PC-9 (cell line): Measurements from ENCODE around the gene MPHOSPH9. TPM values are rescaled to one million over a fixed set of nuclear protein-coding genes. Genes with fewer than 3 reads are reported as not detected.

Experiments
- BruUV-seq: library from RNA; stranded (reverse); fragments of 400-500 nt; replicated peaks from 2 replicates; lab custom pipeline; 2021; lab: Mats Ljungman, UMichigan
- CTCF ChIA-PET: fragments of 300-600 bp; sonication (Branson Sonifier 250); formaldehyde crosslinking; loops from one replicate; lab custom pipeline; 2022; ENCODE audit warnings: antibody characterized with exemption; lab: Charles Lee
- POLR2A ChIA-PET: fragments of 300-600 bp; sonication (Branson Sonifier 250); formaldehyde crosslinking; loops from one replicate; lab custom pipeline; 2022; ENCODE audit warnings: antibody characterized with exemption; ENCODE audit not compliant: unreplicated experiment; lab: Charles Lee
- DNase-seq, 2 experiments: peaks; one replicate each; pipeline versions ENCODE4 v3.0.0 to v3.0.0-alpha.2; 2015 to 2022; ENCODE audit warnings: mixed read lengths in 1 of 2
- H2AFZ ChIP-seq: fragments of 200-600 bp; sonication (generic); 2 replicates; pipeline ENCODE4 v1.8.1; 2017; ENCODE audit warnings: antibody characterized with exemption
- H3F3A ChIP-seq: fragments of 200-600 bp; sonication (generic); 2 replicates; pipeline ENCODE4 v1.8.1; 2017; ENCODE audit warnings: antibody characterized with exemption, mild to moderate bottlenecking, low read depth; ENCODE audit not compliant: insufficient read depth
- H3K27ac ChIP-seq: fragments of 200-600 bp; sonication (generic); 2 replicates; pipeline ENCODE4 v1.6.1; 2016; ENCODE audit warnings: mixed run types
- H3K27me3 ChIP-seq: fragments of 200-600 bp; sonication (generic); 2 replicates; pipeline ENCODE4 v1.6.1; 2016; ENCODE audit warnings: low read depth, mixed run types; ENCODE audit not compliant: insufficient read depth
- H3K36me3 ChIP-seq: fragments of 200-600 bp; sonication (generic); 2 replicates; pipeline ENCODE4 v1.6.1; 2016; ENCODE audit warnings: low read depth, mixed run types
- H3K4me1 ChIP-seq: fragments of 200-600 bp; sonication (generic); replicated peaks from 2 replicates; pipeline ENCODE4 v1.6.1; 2016; ENCODE audit warnings: mixed run types; ENCODE audit not compliant: insufficient read depth
- H3K4me2 ChIP-seq: fragments of 200-600 bp; sonication (generic); 2 replicates; pipeline ENCODE4 v1.6.1; 2017; ENCODE audit warnings: mixed run types
- H3K4me3 ChIP-seq: fragments of 200-600 bp; sonication (generic); 2 replicates; pipeline ENCODE4 v1.6.1; 2016; ENCODE audit warnings: mixed run types
- H3K79me2 ChIP-seq: fragments of 200-600 bp; sonication (generic); 2 replicates; pipeline ENCODE4 v1.6.1; 2017; ENCODE audit warnings: low read depth, mixed run types
- H3K9me2 ChIP-seq: fragments of 200-600 bp; sonication (generic); 2 replicates; pipeline ENCODE4 v1.8.1; 2017; ENCODE audit warnings: mild to moderate bottlenecking; ENCODE audit not compliant: insufficient read depth
- H3K9me3 ChIP-seq: fragments of 200-600 bp; sonication (generic); 2 replicates; pipeline ENCODE4 v1.8.1; 2016; ENCODE audit warnings: low read depth; ENCODE audit not compliant: insufficient read depth
- H4K20me1 ChIP-seq: fragments of 200-600 bp; sonication (generic); 2 replicates; pipeline ENCODE4 v1.8.1; 2017; ENCODE audit not compliant: insufficient read depth
- CTCF ChIP-seq: fragments of 200-600 bp; sonication (generic); conservative IDR thresholded peaks from 2 replicates; pipeline ENCODE4 v1.6.1; 2017; ENCODE audit warnings: mixed run types, antibody characterized with exemption, mild to moderate bottlenecking, moderate library complexity
- EZH2 ChIP-seq: fragments of 200-600 bp; sonication (generic); IDR thresholded peaks from 2 replicates; pipeline ENCODE4 v1.8.0; 2017; ENCODE audit warnings: antibody characterized with exemption, low read depth
- intact Hi-C: fragments of 100-400 bp; cut with micrococcal nuclease; formaldehyde crosslinking; loops from one replicate; pipeline ENCODE4 v1.10.0; 2022; ENCODE audit not compliant: unreplicated experiment
- total RNA-seq: library from RNA; stranded (reverse); gene quantifications from 2 replicates; pipeline ENCODE4 v1.2.3, GENCODE V29; 2021

MPHOSPH9 gene
- total RNA-seq, 1 experiment from 2014 or later: 58.5 TPM

- intact Hi-C loops: loop anchor here (2.0 kb wide), 2 partner anchors 17 to 81 kb away; no protein-coding TSS in a partner anchor
- Histone ChIP-seq H3K4me1 (peaks cover 45% of the 10 kb centered on the region), H3K79me2 (peaks cover 70% of the 10 kb centered on the region), H3K9me3 (no peaks in the 10 kb centered on the region), H3K27ac (peak overlapping the region; percentile 81; the same call in 1 of the 2 replicates), H4K20me1 (no peaks in the 10 kb centered on the region), H3K9me2 (no peaks in the 10 kb centered on the region), H3K27me3 (no peaks in the 10 kb centered on the region), H3K36me3 (peaks cover 4% of the 10 kb centered on the region; the same call in 1 of the 2 replicates), H3K4me2 (no peak overlapping the region), H3F3A (peaks cover 26% of the 10 kb centered on the region), H3K4me3 (no peak overlapping the region), H2AFZ (no peak overlapping the region)
- no TSS peak for BruUV-seq
- no peak for DNase-seq
- CTCF ChIA-PET: interaction anchor here (1.2 kb wide), 1 partner anchor 100 kb away, joined by 3 read pairs; no protein-coding TSS in a partner anchor
- POLR2A ChIA-PET: no interaction called here
- TF ChIP-seq EZH2 (no peak), CTCF (no peak)
Observed at GRCh38 chr12:123143736-123144461, 89.0 kb downstream of the MPHOSPH9 start.

- intact Hi-C loops: loop anchor here (2.0 kb wide), 2 partner anchors 16 to 80 kb away; no protein-coding TSS in a partner anchor
Observed at GRCh38 chr12:123142921-123143735, 89.8 kb downstream of the MPHOSPH9 start.

More at GRCh38 chr12:123142921-123143735, 89.8 kb downstream of the MPHOSPH9 start:
- ChIA-PET CTCF (interaction anchor here (1.2 kb wide), 1 partner anchor 99 kb away, joined by 3 read pairs; no protein-coding TSS in a partner anchor), POLR2A (interaction anchor here (0.6 to 0.7 kb wide), 2 partner anchors 12 to 149 kb away, joined by 5 to 7 read pairs; no protein-coding TSS in a partner anchor)
- Histone ChIP-seq H4K20me1 (no peaks in the 10 kb centered on the region), H3K27ac (peak overlapping the region; percentile 81), H3K79me2 (peaks cover 67% of the 10 kb centered on the region), H3K9me3 (no peaks in the 10 kb centered on the region), H2AFZ (no peak overlapping the region), H3K4me1 (peaks cover 45% of the 10 kb centered on the region), H3K9me2 (no peaks in the 10 kb centered on the region), H3K4me3 (no peak overlapping the region), H3K4me2 (peak overlapping the region; percentile 81; the same call in 1 of the 2 replicates), H3K27me3 (no peaks in the 10 kb centered on the region), H3K36me3 (peaks cover 4% of the 10 kb centered on the region; the same call in 1 of the 2 replicates), H3F3A (peaks cover 26% of the 10 kb centered on the region)
- no TSS peak for BruUV-seq
- TF ChIP-seq CTCF (no peak), EZH2 (no peak)
- peak in 1 of 2 experiments; percentile 52 for DNase-seq
